Natural killer cell (primary cell): ENCODE data around the gene SYNE3. TPM values are rescaled to one million over a fixed set of nuclear protein-coding genes. Genes with fewer than 3 reads are reported as not detected.

Experiments used
- ATAC-seq, 3 donors: fragments of 150-1000 bp in 2 of 3; fragments of 200-7000 bp in 1 of 3; cut with Tn5 transposase; 1 replicate in 1 of 3; 2 replicates in 2 of 3; pipeline ENCODE4 v1.10.0; 2021; ENCODE audit warnings: mild to moderate bottlenecking in 2 of 3, moderate library complexity in 2 of 3
- DNase-seq, 2 donors: peaks; one replicate each; pipeline versions ENCODE4 v3.0.0 to v3.0.0-alpha.2; 2013 to 2021; ENCODE audit warnings: mixed read lengths in 1 of 2
- H3K27ac ChIP-seq: one replicate; pipeline ENCODE4 v1.5.1; 2013; ENCODE audit warnings: mild to moderate bottlenecking, low read length
- H3K27me3 ChIP-seq: one replicate; pipeline ENCODE4 v1.6.1; 2013; ENCODE audit warnings: low read length; ENCODE audit not compliant: control insufficient read depth, insufficient read depth
- H3K36me3 ChIP-seq: one replicate; pipeline ENCODE4 v1.6.1; 2013; ENCODE audit warnings: low read length; ENCODE audit not compliant: control insufficient read depth, insufficient read depth
- H3K4me1 ChIP-seq: one replicate; pipeline ENCODE4 v1.6.1; 2013; ENCODE audit warnings: low read length; ENCODE audit not compliant: control insufficient read depth, insufficient read depth
- H3K4me3 ChIP-seq: one replicate; pipeline ENCODE4 v1.5.1; 2013; ENCODE audit warnings: low read length
- H3K9me3 ChIP-seq: one replicate; pipeline ENCODE4 v1.6.1; 2013; ENCODE audit warnings: low read length; ENCODE audit not compliant: control insufficient read depth, insufficient read depth
- H3K27ac Mint-ChIP-seq, 2 donors: one replicate each; pipeline ENCODE4 v1.8.0; 2022; ENCODE audit warnings: mild to moderate bottlenecking in 2 of 2, mixed read lengths in 2 of 2, moderate library complexity in 1 of 2
- H3K27me3 Mint-ChIP-seq, 2 donors: one replicate each; pipeline ENCODE4 v1.8.0; 2022; ENCODE audit warnings: low read depth in 2 of 2, mixed read lengths in 2 of 2
- H3K36me3 Mint-ChIP-seq: one replicate; pipeline ENCODE4 v1.8.0; 2022; ENCODE audit warnings: mixed read lengths
- H3K4me1 Mint-ChIP-seq, 2 donors: one replicate each; pipeline ENCODE4 v1.8.0; 2022; ENCODE audit warnings: mixed read lengths in 2 of 2
- H3K4me3 Mint-ChIP-seq: one replicate; pipeline ENCODE4 v1.8.0; 2022; ENCODE audit warnings: mild to moderate bottlenecking, moderate library complexity, mixed read lengths
- H3K9me3 Mint-ChIP-seq, 2 donors: one replicate each; pipeline ENCODE4 v1.8.0; 2022; ENCODE audit warnings: mixed read lengths in 2 of 2
- CTCF ChIP-seq: fragments of 200-600 bp; IDR thresholded peaks from one replicate; pipeline ENCODE4 v1.8.0; 2022; ENCODE audit warnings: antibody characterized with exemption
- WGBS: methylation state at CpG from one replicate; pipeline ENCODE4 v1.1.7; 2013; ENCODE audit warnings: missing lambda C conversion rate; ENCODE audit not compliant: insufficient coverage; 5-methylcytosine and 5-hydroxymethylcytosine counted together
- intact Hi-C: fragments of 100-400 bp; cut with micrococcal nuclease; formaldehyde crosslinking; loops from one replicate; pipeline ENCODE4 v1.14.2; 2022
- total RNA-seq, 4 donors: library from RNA; stranded (reverse); fragments of 120-200 nt in 1 of 4; gene quantifications; one replicate each; pipeline versions ENCODE4 v1.2.3 to v1.2.4, GENCODE V29; 2013 to 2022

The SYNE3 gene
- total RNA-seq, 3 donors from 2014 or later (not counting 1 experiment from before 2014, with no cell fraction given): 10.6 to 17.3 (median 15.4) TPM

GRCh38 chr14:95507701-95508103, 8.7 kb downstream of the SYNE3 start:
- H3K9me3 Mint-ChIP-seq: no peaks in the 10 kb centered on the region
- 4% methylated on average over 3 of the region's 3 CpGs for WGBS
- intact Hi-C loops: loop anchor here (1.0 kb wide), 1 partner anchor 27 kb away; no protein-coding TSS in a partner anchor
- H3K27me3 Mint-ChIP-seq: no peaks in the 10 kb centered on the region
- DNase-seq (peak in 1 of 2 donors; percentile 56), ATAC-seq (peak; percentile 66 to 95 (median 80))
- peak overlapping the region; percentile 31 for H3K4me3 Mint-ChIP-seq
- Histone ChIP-seq H3K27me3 (no peaks in the 10 kb centered on the region), H3K27ac (peak overlapping the region; percentile 56), H3K4me1 (peaks cover 47% of the 10 kb centered on the region), H3K9me3 (no peaks in the 10 kb centered on the region), H3K36me3 (peaks cover 2% of the 10 kb centered on the region), H3K4me3 (no peak overlapping the region)
- no peaks in the 10 kb centered on the region for H3K36me3 Mint-ChIP-seq
- no peak for TF ChIP-seq CTCF
- peaks cover 46 to 57% of the 10 kb centered on the region in 2 donors for H3K4me1 Mint-ChIP-seq
- peak overlapping the region; percentile 29 to 65 for H3K27ac Mint-ChIP-seq

GRCh38 chr14:95507174-95507573, 9.3 kb downstream of the SYNE3 start:
- TF ChIP-seq CTCF: no peak
- intact Hi-C loops: no loop called here
- Histone ChIP-seq H3K4me3 (no peak overlapping the region), H3K27me3 (no peaks in the 10 kb centered on the region), H3K9me3 (no peaks in the 10 kb centered on the region), H3K27ac (peak overlapping the region; percentile 10), H3K36me3 (peaks cover 2% of the 10 kb centered on the region), H3K4me1 (peaks cover 47% of the 10 kb centered on the region)
- ATAC-seq (peak; percentile 12 to 39 (median 19)), DNase-seq (no peak)
- Mint-ChIP-seq H3K36me3 (no peaks in the 10 kb centered on the region), H3K27ac (peak overlapping the region in 1 of 2 donors; percentile 65), H3K27me3 (no peaks in the 10 kb centered on the region), H3K4me3 (no peak overlapping the region), H3K4me1 (peaks cover 50 to 61% of the 10 kb centered on the region in 2 donors), H3K9me3 (no peaks in the 10 kb centered on the region)
- 36% methylated on average over 8 of the region's 8 CpGs for WGBS

- no peak for TF ChIP-seq CTCF
- Histone ChIP-seq H3K4me1 (peaks cover 47% of the 10 kb centered on the region), H3K36me3 (peaks cover 5% of the 10 kb centered on the region), H3K9me3 (no peaks in the 10 kb centered on the region), H3K27ac (no peak overlapping the region), H3K27me3 (no peaks in the 10 kb centered on the region), H3K4me3 (no peak overlapping the region)
- peaks cover 55 to 69% of the 10 kb centered on the region in 2 donors for H3K4me1 Mint-ChIP-seq
- no peaks in the 10 kb centered on the region for H3K9me3 Mint-ChIP-seq
- 89% methylated on average over 17 of the region's 17 CpGs for WGBS
- H3K27me3 Mint-ChIP-seq: no peaks in the 10 kb centered on the region
- DNase-seq (no peak), ATAC-seq (no peak)
- intact Hi-C loops: no loop called here
- H3K4me3 Mint-ChIP-seq: no peak overlapping the region
- H3K27ac Mint-ChIP-seq: peak overlapping the region in 1 of 2 donors; percentile 79
- peaks cover 9% of the 10 kb centered on the region for H3K36me3 Mint-ChIP-seq
Measured at GRCh38 chr14:95505030-95505589, 11.3 kb downstream of the SYNE3 start.
